Epithelial cell of esophagus (primary cell): ENCODE measurements around the gene YPEL2.

Source experiments
- DNase-seq: peaks from one replicate; pipeline ENCODE4 v3.0.0; 2010; ENCODE audit warnings: low read depth
- H3K4me3 ChIP-seq: 2 replicates; pipeline ENCODE4 v1.5.1; 2011; ENCODE audit warnings: mild to moderate bottlenecking, low read length, control low read depth
- CTCF ChIP-seq: IDR thresholded peaks from 2 replicates; pipeline ENCODE4 v1.5.1; 2011; ENCODE audit warnings: low read depth, mild to moderate bottlenecking, low read length, control low read depth, inconsistent platforms; ENCODE audit not compliant: insufficient read depth; ENCODE audit errors: missing control alignments

The YPEL2 gene

GRCh38 chr17:59417452-59417851 lies 86.0 kb downstream of the YPEL2 start:
- no peak for DNase-seq
- no peak for TF ChIP-seq CTCF
- H3K4me3 ChIP-seq: no peak overlapping the region

- DNase-seq: no peak
- no peak overlapping the region for H3K4me3 ChIP-seq
- no peak for TF ChIP-seq CTCF
Observed at GRCh38 chr17:59418732-59419166, 87.3 kb downstream of the YPEL2 start.

GRCh38 chr17:59420901-59421300 lies 89.4 kb downstream of the YPEL2 start:
- no peak for TF ChIP-seq CTCF
- H3K4me3 ChIP-seq: no peak overlapping the region

GRCh38 chr17:59421722-59422121 lies 90.3 kb downstream of the YPEL2 start:
- TF ChIP-seq CTCF: no peak
- DNase-seq: no peak
- H3K4me3 ChIP-seq: no peak overlapping the region

More at GRCh38 chr17:59420901-59421300, 89.4 kb downstream of the YPEL2 start:
- no peak for DNase-seq

GRCh38 chr17:59423137-59423724 lies 91.8 kb downstream of the YPEL2 start:
- TF ChIP-seq CTCF: no peak
- peak; percentile 43 for DNase-seq
- no peak overlapping the region for H3K4me3 ChIP-seq

- TF ChIP-seq CTCF: no peak
- H3K4me3 ChIP-seq: no peak overlapping the region
- DNase-seq: no peak
Observed at GRCh38 chr17:59423903-59424302, 92.4 kb downstream of the YPEL2 start.

- TF ChIP-seq CTCF: no peak
- no peak overlapping the region for H3K4me3 ChIP-seq
- no peak for DNase-seq
Observed at GRCh38 chr17:59424331-59424730, 92.9 kb downstream of the YPEL2 start.
